Measurements from ENCODE around the gene ITGAL. TPM values are rescaled to one million over a fixed set of nuclear protein-coding genes. Genes with fewer than 3 reads are reported as not detected.

The ITGAL gene
- total and polyA plus RNA-seq, 2 donors (not counting 3 experiments of a cell fraction or from before 2014, with no cell fraction given) = not detected

- ChIA-PET POLR2A (interaction anchor here (0.6 to 1.3 kb wide), 3 partner anchors 13 to 445 kb away, joined by 3 read pairs; no protein-coding TSS in a partner anchor), CTCF (interaction anchor here (1.0 to 2.4 kb wide), 7 partner anchors 14 to 201 kb away, joined by 3 to 11 read pairs (median 4); partner anchors contain the start of genes DCTPP1, TBC1D10B and ZNF764)
- Histone ChIP-seq H3K79me2 (ENCODE audit: control insufficient read depth, insufficient read depth, low read length) (no peaks in the 10 kb centered on the region), H3K36me3 (ENCODE audit: control insufficient read depth in 2 of 2, extremely low read depth in 1 of 2, insufficient read depth in 2 of 2, low read length in 2 of 2) (no peaks in the 10 kb centered on the region), H4K20me1 (replicated peaks; ENCODE audit: control insufficient read depth, extremely low read depth, insufficient read depth, low read length) (no peaks in the 10 kb centered on the region), H3K4me1 (ENCODE audit: control insufficient read depth, extremely low read depth, insufficient read depth, low read length) (peaks cover 16% of the 10 kb centered on the region), H3K27ac (ENCODE audit: insufficient read depth, low read depth, low read length) (peak within 1 kb of the TSS; percentile 78), H3K4me2 (ENCODE audit: insufficient read depth, low read length) (peak within 1 kb of the TSS; percentile 75), H3K9me1 (replicated peaks; ENCODE audit: control insufficient read depth, extremely low read depth, insufficient read depth, low read length) (no peaks in the 10 kb centered on the region), H3K9me3 (replicated peaks; ENCODE audit: control insufficient read depth, insufficient read depth, low read length) (no peaks in the 10 kb centered on the region), H3K9ac (replicated peaks; ENCODE audit: extremely low read depth, insufficient read depth, low read length) (peak within 1 kb of the TSS; percentile 83), H2AFZ (ENCODE audit: low read depth, low read length) (peak within 1 kb of the TSS; percentile 24), H3K27me3 (ENCODE audit: control insufficient read depth in 2 of 2, insufficient read depth in 2 of 2, low read length in 2 of 2) (no peaks in the 10 kb centered on the region), H3K4me3 (replicated peaks in 1 of 3; ENCODE audit: insufficient read depth in 1 of 3, low read depth in 1 of 3, low read length in 3 of 3) (peak within 1 kb of the TSS; percentile 31 to 77 (median 76))
- TF ChIP-seq MAX (IDR thresholded peaks at IDR 0.05; ENCODE audit: insufficient read depth, insufficient read length) = peak; percentile 51
- TF ChIP-seq, protein P1, sequence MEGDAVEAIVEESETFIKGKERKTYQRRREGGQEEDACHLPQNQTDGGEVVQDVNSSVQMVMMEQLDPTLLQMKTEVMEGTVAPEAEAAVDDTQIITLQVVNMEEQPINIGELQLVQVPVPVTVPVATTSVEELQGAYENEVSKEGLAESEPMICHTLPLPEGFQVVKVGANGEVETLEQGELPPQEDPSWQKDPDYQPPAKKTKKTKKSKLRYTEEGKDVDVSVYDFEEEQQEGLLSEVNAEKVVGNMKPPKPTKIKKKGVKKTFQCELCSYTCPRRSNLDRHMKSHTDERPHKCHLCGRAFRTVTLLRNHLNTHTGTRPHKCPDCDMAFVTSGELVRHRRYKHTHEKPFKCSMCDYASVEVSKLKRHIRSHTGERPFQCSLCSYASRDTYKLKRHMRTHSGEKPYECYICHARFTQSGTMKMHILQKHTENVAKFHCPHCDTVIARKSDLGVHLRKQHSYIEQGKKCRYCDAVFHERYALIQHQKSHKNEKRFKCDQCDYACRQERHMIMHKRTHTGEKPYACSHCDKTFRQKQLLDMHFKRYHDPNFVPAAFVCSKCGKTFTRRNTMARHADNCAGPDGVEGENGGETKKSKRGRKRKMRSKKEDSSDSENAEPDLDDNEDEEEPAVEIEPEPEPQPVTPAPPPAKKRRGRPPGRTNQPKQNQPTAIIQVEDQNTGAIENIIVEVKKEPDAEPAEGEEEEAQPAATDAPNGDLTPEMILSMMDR (IDR thresholded peaks at IDR 0.05; ENCODE audit: extremely low read depth in 1 of 2, insufficient read depth in 1 of 2, low read depth in 1 of 2, low read length in 2 of 2) = no peak
- TF ChIP-seq FOS (IDR thresholded peaks at IDR 0.05; ENCODE audit: borderline replicate concordance, insufficient read depth, low read length) = no peak
- TF ChIP-seq EZH2 (IDR thresholded peaks at IDR 0.05; ENCODE audit: borderline replicate concordance, low read depth, low read length, severe bottlenecking) = no peak
- no peak for TF ChIP-seq GATA2 (IDR thresholded peaks at IDR 0.05; ENCODE audit: insufficient read depth, insufficient read length, low read depth, low read length)
- no peak for TF ChIP-seq MYC (IDR thresholded peaks at IDR 0.05; ENCODE audit: low read depth, low read length)
- TF ChIP-seq JUN (IDR thresholded peaks at IDR 0.05; ENCODE audit: borderline replicate concordance, insufficient read depth, insufficient read length, low read depth) = no peak
- peak; percentile 86 for TF ChIP-seq POLR2A (IDR thresholded peaks at IDR 0.05; ENCODE audit: low read depth, low read length)
- TF ChIP-seq POLR2AphosphoS5 (IDR thresholded peaks at IDR 0.05; ENCODE audit: insufficient read depth, low read depth, low read length) = peak; percentile 48
- DNase-seq (ENCODE audit: low read depth, low spot score) (peak; percentile 97), FAIRE-seq (peak; percentile 99)
- TSS peak; percentile 22 for BruUV-seq (replicated peaks)
- intact Hi-C loops (cut with micrococcal nuclease) = loop anchor here (1.0 kb wide), 4 partner anchors 13 to 44 kb away; partner anchors contain the start of genes ZNF689, ZNF764 and ZNF785
- dilution Hi-C loops (cut with MboI; ENCODE audit: extremely low pct_ligation_motif_present, low sequenced_read_pairs) = no loop called here
These were observed 99.1 kb downstream of the ITGAL start, which contains the start of gene ZNF688 for GRCh38 chr16:30571445-30572322. Gene ZNF688, minus strand, starts transcription at chr16:30571714. Its CDS starts 85 bp downstream, at chr16:30571629.

Small RNA genes within 50 kb of the gene (microRNA-seq; reads per million reads assigned to microRNA genes)
- gene MIR4518 (ENCODE audit: borderline number of aligned reads, borderline replicate concordance) = not detected

Small RNA genes within 50 kb of the gene (small RNA-seq; reads per million reads assigned to genes)
- gene MIR4518 (ENCODE audit: insufficient read depth, insufficient read length, low read depth, low replicate concordance) (not detected), gene RF00019 (ENCODE audit: insufficient read depth, insufficient read length, low read depth, low replicate concordance) (not detected), gene RNU7-61P (ENCODE audit: insufficient read depth, insufficient read length, low read depth, low replicate concordance) (not detected)

Other genes with a start within 250 kb of the ITGAL start
- 19.3 and 23.5 TPM in 2 replicates for gene NPIPB13, start 224.3 kb upstream of the ITGAL start, total RNA-seq
- 4.4 and 7.8 TPM in 2 replicates for gene NPIPB13, start 224.3 kb upstream of the ITGAL start, polyA plus RNA-seq
- gene CD2BP2, start 117.4 kb upstream of the ITGAL start, total RNA-seq = 75.7 and 76.4 TPM in 2 replicates
- gene CD2BP2, start 117.4 kb upstream of the ITGAL start, polyA plus RNA-seq = 35.3 and 47.2 TPM in 2 replicates
- gene TBC1D10B, start 102.2 kb upstream of the ITGAL start, total RNA-seq = 57.4 and 63.0 TPM in 2 replicates
- 37.0 and 37.1 TPM in 2 replicates for gene TBC1D10B, start 102.2 kb upstream of the ITGAL start, polyA plus RNA-seq
- gene MYL11, start 97.9 kb upstream of the ITGAL start, total RNA-seq = 1.3 TPM in 1 of 2 replicates, not detected in the other
- gene MYL11, start 97.9 kb upstream of the ITGAL start, polyA plus RNA-seq = not detected in 2 replicates
- 0.75 and 1.2 TPM in 2 replicates for gene SEPTIN1, start 90.2 kb upstream of the ITGAL start, total RNA-seq
- 0.06 and 0.07 TPM in 2 replicates for gene SEPTIN1, start 90.2 kb upstream of the ITGAL start, polyA plus RNA-seq
- gene ZNF48, start 77.3 kb upstream of the ITGAL start, total RNA-seq = 15.1 and 15.3 TPM in 2 replicates
- 16.1 TPM in 2 replicates for gene ZNF48, start 77.3 kb upstream of the ITGAL start, polyA plus RNA-seq
- 10.3 and 11.7 TPM in 2 replicates for gene ZNF771, start 65.1 kb upstream of the ITGAL start, total RNA-seq
- gene ZNF771, start 65.1 kb upstream of the ITGAL start, polyA plus RNA-seq = 16.8 and 28.8 TPM in 2 replicates
- gene DCTPP1, start 42.7 kb upstream of the ITGAL start, total RNA-seq = 65.2 and 68.0 TPM in 2 replicates
- 82.0 and 88.6 TPM in 2 replicates for gene DCTPP1, start 42.7 kb upstream of the ITGAL start, polyA plus RNA-seq
- gene SEPHS2, start 26.9 kb upstream of the ITGAL start, total RNA-seq = 32.0 and 32.8 TPM in 2 replicates
- gene SEPHS2, start 26.9 kb upstream of the ITGAL start, polyA plus RNA-seq = 19.4 and 22.9 TPM in 2 replicates
- gene ZNF768, start 53.8 kb downstream of the ITGAL start, total RNA-seq = 24.7 and 25.1 TPM in 2 replicates
- 24.2 and 35.2 TPM in 2 replicates for gene ZNF768, start 53.8 kb downstream of the ITGAL start, polyA plus RNA-seq
- 7.2 and 8.6 TPM in 2 replicates for gene ZNF747, start 62.1 kb downstream of the ITGAL start, total RNA-seq
- gene ZNF747, start 62.1 kb downstream of the ITGAL start, polyA plus RNA-seq = 6.4 and 7.0 TPM in 2 replicates
- 10.7 and 12.1 TPM in 2 replicates for gene ZNF764, start 85.6 kb downstream of the ITGAL start, total RNA-seq
- 5.0 and 7.9 TPM in 2 replicates for gene ZNF764, start 85.6 kb downstream of the ITGAL start, polyA plus RNA-seq
- gene ZNF688, start 99.0 kb downstream of the ITGAL start, total RNA-seq = 10.5 and 10.9 TPM in 2 replicates
- gene ZNF688, start 99.0 kb downstream of the ITGAL start, polyA plus RNA-seq = 5.4 and 7.5 TPM in 2 replicates
- 17.6 and 21.9 TPM in 2 replicates for gene ZNF785, start 113.0 kb downstream of the ITGAL start, total RNA-seq
- 7.8 and 9.7 TPM in 2 replicates for gene ZNF785, start 113.0 kb downstream of the ITGAL start, polyA plus RNA-seq
- gene ZNF689, start 137.6 kb downstream of the ITGAL start, total RNA-seq = 6.8 and 8.4 TPM in 2 replicates
- 7.5 and 9.2 TPM in 2 replicates for gene ZNF689, start 137.6 kb downstream of the ITGAL start, polyA plus RNA-seq
- gene PRR14, start 178.2 kb downstream of the ITGAL start, total RNA-seq = 57.0 and 70.0 TPM in 2 replicates
- gene PRR14, start 178.2 kb downstream of the ITGAL start, polyA plus RNA-seq = 17.0 and 20.5 TPM in 2 replicates
- gene FBRS, start 185.7 kb downstream of the ITGAL start, total RNA-seq = 68.6 and 72.5 TPM in 2 replicates
- 15.5 and 16.3 TPM in 2 replicates for gene FBRS, start 185.7 kb downstream of the ITGAL start, polyA plus RNA-seq
- 67.6 and 77.7 TPM in 2 replicates for gene SRCAP, start 226.4 kb downstream of the ITGAL start, total RNA-seq
- gene SRCAP, start 226.4 kb downstream of the ITGAL start, polyA plus RNA-seq = 9.7 and 11.0 TPM in 2 replicates

All from endothelial cell of umbilical vein (primary cell).